Measurements from ENCODE around the gene HELZ.

DNA sequence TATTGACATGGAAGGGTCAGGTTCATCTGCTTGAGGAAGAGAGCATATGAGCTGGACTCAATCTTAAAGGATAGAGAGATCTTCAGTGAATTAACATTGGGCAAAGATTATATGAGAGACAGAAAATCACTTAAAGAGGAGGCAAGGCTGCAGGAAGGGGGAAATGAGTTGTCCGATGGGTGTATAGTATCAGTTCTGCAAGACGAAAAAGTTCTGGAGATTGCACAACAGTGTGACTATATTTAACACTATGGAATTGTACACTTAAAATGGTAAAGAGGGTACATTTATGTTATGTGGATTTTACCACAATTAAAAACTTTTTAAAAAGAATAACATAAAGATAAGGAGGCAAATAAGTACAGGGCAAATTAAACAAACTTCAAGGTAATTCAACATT, 80.7 kb downstream of the HELZ start:
- TF ChIP-seq POLR2A (IDR thresholded peaks at IDR 0.05), result no peak
- no peak for TF ChIP-seq CTCF (IDR thresholded peaks at IDR 0.05)
- TF ChIP-seq POLR2AphosphoS5 (IDR thresholded peaks at IDR 0.05), result no peak
- no peak for TF ChIP-seq EP300 (IDR thresholded peaks at IDR 0.05)
